Adipocyte (in vitro differentiated cells): Measurements from ENCODE around the gene ZSCAN12.
A peak's percentile ranks its signal among the peaks of the same experiment; 100 is the strongest.

ENCODE experiments used
- DNase-seq: peaks from one replicate; pipeline ENCODE4 v3.0.0-alpha.2; 2015; ENCODE audit warnings: low read depth
- H3K27me3 ChIP-seq: replicated peaks from 2 replicates; pipeline ENCODE4 v1.7.0; 2013; ENCODE audit warnings: mild to moderate bottlenecking, low read length, moderate library complexity; ENCODE audit not compliant: control insufficient read depth, insufficient read depth
- H3K36me3 ChIP-seq: 2 replicates; pipeline ENCODE4 v1.7.0; 2013; ENCODE audit warnings: low read length, mild to moderate bottlenecking, moderate library complexity; ENCODE audit not compliant: control insufficient read depth, insufficient read depth, severe bottlenecking
- H3K4me1 ChIP-seq: 2 replicates; pipeline ENCODE4 v1.7.0; 2013; ENCODE audit warnings: mild to moderate bottlenecking, low read length, moderate library complexity; ENCODE audit not compliant: control insufficient read depth, insufficient read depth
- H3K4me3 ChIP-seq: 2 replicates; pipeline ENCODE4 v1.7.0; 2013; ENCODE audit warnings: mild to moderate bottlenecking, low read length, moderate library complexity
- H3K9ac ChIP-seq: 2 replicates; pipeline ENCODE4 v1.7.0; 2013; ENCODE audit warnings: mild to moderate bottlenecking, low read length, moderate library complexity
- H3K9me3 ChIP-seq: 2 replicates; pipeline ENCODE4 v1.7.0; 2013; ENCODE audit warnings: mild to moderate bottlenecking, low read length, moderate library complexity; ENCODE audit not compliant: control insufficient read depth

Gene ZSCAN12

DNA sequence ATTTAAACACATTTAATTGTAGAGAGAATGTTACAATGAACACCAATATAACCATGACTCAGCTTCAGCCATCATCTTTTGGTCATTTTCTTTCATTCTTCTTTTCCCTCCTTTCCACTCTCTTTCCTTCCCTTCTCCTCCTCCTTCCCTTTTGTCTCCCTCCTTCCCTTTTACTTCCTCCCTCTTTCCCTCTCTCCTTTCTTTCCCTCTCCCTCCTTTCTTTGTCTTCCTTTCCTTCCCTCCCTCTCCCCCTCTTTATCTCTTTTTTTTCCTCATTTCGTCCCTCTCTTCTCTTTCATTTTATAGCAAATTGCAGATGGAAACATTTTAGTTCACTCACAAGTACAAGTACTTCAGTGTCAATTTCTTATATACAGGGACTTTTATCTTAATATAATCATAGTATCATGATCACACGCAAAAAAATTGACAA is 48.0 kb downstream of the ZSCAN12 start:
- peak overlapping the region; percentile 97 for H3K4me3 ChIP-seq
- H3K27me3 ChIP-seq = peaks cover 7% of the 10 kb centered on the region
- no peak overlapping the region for H3K9ac ChIP-seq
- no peaks in the 10 kb centered on the region for H3K36me3 ChIP-seq
- peaks cover 14% of the 10 kb centered on the region for H3K4me1 ChIP-seq
- H3K9me3 ChIP-seq = no peaks in the 10 kb centered on the region
- no peak for DNase-seq

DNA sequence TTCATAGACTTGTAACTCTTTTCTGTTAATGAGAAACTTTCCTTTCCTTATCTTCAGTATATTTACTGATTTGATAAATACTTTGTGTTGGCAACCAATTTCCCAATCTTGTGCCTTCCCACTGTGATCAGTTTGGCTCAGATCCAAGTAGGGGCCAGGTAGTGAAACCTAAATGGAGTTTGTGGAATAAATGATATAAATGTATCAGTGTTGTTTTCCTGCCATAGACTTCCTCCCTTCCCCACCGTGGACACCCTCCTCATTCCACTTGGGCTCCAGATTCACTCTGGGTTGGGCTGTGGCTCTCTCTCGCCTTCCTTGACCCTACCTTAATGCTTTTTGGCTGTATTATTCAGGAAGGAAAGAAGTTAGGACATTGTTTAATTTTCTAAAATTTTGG is 48.5 kb downstream of the ZSCAN12 start:
- Histone ChIP-seq H3K9ac (no peak overlapping the region), H3K9me3 (no peaks in the 10 kb centered on the region), H3K36me3 (no peaks in the 10 kb centered on the region), H3K27me3 (peaks cover 8% of the 10 kb centered on the region), H3K4me1 (peaks cover 14% of the 10 kb centered on the region), H3K4me3 (peak overlapping the region; percentile 97)
- peak; percentile 8 for DNase-seq

DNA sequence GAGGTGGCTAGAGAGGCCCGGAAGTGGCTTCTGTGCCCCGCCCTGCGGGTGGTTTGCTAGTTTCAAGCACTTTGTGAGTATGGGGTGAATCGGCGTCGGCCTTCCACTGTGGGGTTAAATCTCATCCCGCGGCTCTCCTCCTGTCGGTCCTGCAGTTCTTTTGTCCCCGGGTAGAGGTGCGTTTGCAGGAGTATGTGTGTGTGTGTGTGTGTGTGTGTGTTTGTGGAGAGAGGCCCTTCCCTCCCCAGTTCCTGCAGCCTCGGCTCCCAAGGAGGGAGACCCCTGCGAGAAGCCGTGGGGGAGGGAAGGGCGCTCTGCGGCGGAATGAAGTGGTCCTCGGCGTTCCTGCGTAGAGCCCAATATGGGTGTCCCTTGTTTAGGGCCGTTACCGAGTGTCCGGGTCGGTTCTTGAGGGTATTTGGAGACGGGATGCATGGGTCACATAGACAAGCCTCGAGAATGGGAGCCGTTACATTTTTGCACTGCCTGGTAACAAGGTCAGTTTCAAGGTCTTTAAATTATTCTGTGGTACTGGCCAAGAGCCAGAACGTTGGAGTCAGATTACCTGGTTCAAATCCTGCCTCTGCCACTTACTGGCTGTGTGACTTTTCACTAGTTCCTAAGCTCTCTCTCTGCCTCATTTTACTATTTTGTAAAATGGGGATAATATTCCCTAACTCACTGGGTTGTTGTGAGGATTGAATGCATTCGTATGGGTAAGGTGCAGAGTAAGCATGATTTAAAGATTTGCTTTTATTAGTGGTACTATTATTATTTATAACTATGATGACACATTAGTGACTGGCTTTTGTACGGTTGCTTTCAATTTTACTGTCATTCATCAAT is 49.4 kb downstream of the ZSCAN12 start, which contains the start of gene ZKSCAN3:
Gene ZKSCAN3, plus strand, starts transcription at position 56 of the 846 bp plus-strand sequence. CDS start 9,640 bp downstream, outside the sequence.
- peaks cover 17% of the 10 kb centered on the region for H3K27me3 ChIP-seq
- H3K36me3 ChIP-seq = no peaks in the 10 kb centered on the region
- peaks cover 9% of the 10 kb centered on the region for H3K4me1 ChIP-seq
- DNase-seq = peak; percentile 89
- peak within 1 kb of the TSS; percentile 97 for H3K4me3 ChIP-seq
- H3K9me3 ChIP-seq = no peaks in the 10 kb centered on the region
- peak within 1 kb of the TSS; percentile 94 for H3K9ac ChIP-seq

DNA sequence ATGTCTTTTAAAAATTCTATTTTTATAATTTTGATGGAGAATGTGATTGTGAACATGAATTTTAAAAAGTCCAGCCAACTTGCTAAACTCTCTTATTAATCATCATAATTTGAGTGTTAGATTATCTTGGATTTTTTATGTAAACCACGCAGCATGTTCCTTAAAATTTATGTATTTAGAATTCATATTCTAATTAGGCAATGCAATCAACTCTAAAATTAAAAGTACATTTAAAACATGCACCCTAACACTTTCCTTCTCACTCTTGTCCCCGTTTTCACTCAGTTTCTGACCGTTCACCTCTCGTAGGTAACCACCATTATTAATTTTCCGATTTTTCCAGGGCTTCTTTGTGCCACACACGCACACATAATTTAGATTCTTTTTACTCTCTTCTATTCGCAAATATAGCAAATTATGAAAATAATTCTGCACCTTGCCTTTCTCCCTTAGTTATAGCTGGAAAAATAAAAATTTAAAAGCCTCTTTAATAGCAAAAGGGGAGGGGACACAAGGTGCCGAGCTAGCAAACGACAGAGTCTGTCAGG is 50.1 kb downstream of the ZSCAN12 start:
- H3K27me3 ChIP-seq = peaks cover 20% of the 10 kb centered on the region
- H3K9ac ChIP-seq = peak overlapping the region; percentile 94
- no peaks in the 10 kb centered on the region for H3K36me3 ChIP-seq
- peaks cover 9% of the 10 kb centered on the region for H3K4me1 ChIP-seq
- H3K4me3 ChIP-seq = peak overlapping the region; percentile 97
- no peaks in the 10 kb centered on the region for H3K9me3 ChIP-seq
- no peak for DNase-seq

DNA sequence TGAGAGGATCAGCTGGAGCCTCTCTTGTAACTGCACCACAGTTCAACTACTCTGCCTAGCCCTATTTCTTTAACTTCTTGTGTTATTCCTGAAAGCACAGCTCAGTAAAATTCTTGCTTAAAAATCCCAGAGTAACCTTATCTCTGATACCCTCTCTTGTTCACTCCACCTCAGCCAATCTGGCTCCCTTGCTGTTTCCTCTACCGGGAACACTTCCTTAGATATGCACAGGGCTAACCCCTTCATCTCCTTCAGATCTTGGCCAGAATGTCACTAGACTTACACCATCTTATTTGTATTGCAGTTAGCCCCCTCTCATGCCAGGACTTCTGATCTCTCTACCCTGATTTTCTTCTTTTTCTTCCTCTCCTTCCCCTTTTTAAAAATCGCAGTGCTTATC is 52.4 kb downstream of the ZSCAN12 start:
- no peak overlapping the region for H3K4me3 ChIP-seq

GRCh38 chr6:28345201-28345600 is 54.3 kb downstream of the ZSCAN12 start:
- H3K9me3 ChIP-seq = no peaks in the 10 kb centered on the region
- H3K4me1 ChIP-seq = no peaks in the 10 kb centered on the region
- H3K36me3 ChIP-seq = no peaks in the 10 kb centered on the region
- peaks cover 23% of the 10 kb centered on the region for H3K27me3 ChIP-seq
- H3K4me3 ChIP-seq = no peak overlapping the region
- no peak overlapping the region for H3K9ac ChIP-seq
- DNase-seq = no peak

More for the DNA sequence above, 52.4 kb downstream of the ZSCAN12 start:
- DNase-seq = no peak
- Histone ChIP-seq H3K9me3 (no peaks in the 10 kb centered on the region), H3K27me3 (peaks cover 23% of the 10 kb centered on the region), H3K4me1 (peaks cover 9% of the 10 kb centered on the region), H3K36me3 (no peaks in the 10 kb centered on the region), H3K9ac (no peak overlapping the region)

- Histone ChIP-seq H3K4me3 (no peak overlapping the region), H3K9ac (no peak overlapping the region), H3K9me3 (no peaks in the 10 kb centered on the region), H3K27me3 (peaks cover 23% of the 10 kb centered on the region), H3K4me1 (no peaks in the 10 kb centered on the region), H3K36me3 (no peaks in the 10 kb centered on the region)
- DNase-seq = no peak
Observed at GRCh38 chr6:28343898-28344677, 55.5 kb downstream of the ZSCAN12 start.

DNA sequence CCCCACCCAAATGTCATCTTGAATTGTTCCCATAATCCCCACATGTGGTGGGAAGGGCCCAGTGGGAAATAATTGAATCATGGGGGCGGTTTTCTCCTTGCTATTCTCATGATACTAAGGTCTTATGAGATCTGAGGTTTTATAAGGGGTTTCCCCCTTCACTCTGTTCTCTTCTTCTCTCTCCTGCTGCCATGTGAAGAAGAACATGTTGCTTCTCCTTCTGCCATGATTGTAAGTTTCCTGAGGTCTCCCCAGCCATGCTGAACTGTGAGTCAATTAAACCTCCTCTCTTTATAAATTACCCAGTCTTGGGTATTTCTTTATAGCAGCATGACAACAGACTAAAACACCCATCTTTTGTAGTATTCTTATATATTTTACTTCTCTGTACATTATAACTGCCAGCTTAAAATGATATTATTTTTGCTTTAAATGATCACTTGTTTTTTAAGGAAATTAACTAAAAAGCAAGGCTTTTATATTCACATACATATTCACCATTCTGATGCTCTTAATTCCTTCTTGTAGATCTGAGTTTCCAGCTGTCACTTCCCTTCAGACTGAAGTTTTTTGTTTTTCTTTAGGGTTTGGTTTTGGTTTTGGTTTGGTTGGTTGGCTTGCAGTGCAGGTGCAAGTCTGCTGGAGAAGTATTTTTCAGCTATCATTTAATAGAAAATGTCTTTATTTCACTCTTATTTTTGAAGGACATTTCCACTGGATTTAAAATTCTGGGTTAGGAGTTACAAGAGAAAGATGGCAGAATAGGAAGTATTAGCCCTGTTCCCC is 59.0 kb downstream of the ZSCAN12 start:
- no peak for DNase-seq
- Histone ChIP-seq H3K9me3 (no peaks in the 10 kb centered on the region), H3K4me1 (peaks cover 5% of the 10 kb centered on the region)

DNA sequence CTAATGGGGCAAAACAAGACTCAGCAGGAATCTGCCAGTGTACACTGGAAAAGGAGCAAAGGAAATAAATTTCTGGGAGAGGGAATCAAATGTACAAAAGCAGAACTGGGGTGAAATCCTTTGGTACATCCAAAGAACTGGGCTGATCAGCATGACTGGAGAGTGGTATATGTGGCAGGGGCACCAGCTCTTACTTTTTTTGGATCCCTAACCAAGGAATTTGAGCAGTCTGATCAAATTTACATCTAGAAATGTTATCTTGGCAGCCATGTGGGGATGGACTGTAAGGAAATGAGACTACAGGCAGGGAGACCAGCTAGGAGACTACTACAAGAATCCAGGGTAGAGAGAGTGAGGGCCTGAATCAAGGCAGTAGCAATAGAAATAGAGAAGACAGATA is 62.4 kb downstream of the ZSCAN12 start:
- DNase-seq = no peak
- H3K4me3 ChIP-seq = peak overlapping the region; percentile 97
- no peaks in the 10 kb centered on the region for H3K9me3 ChIP-seq
- peaks cover 7% of the 10 kb centered on the region for H3K4me1 ChIP-seq
- no peak overlapping the region for H3K9ac ChIP-seq
- no peaks in the 10 kb centered on the region for H3K27me3 ChIP-seq
- H3K36me3 ChIP-seq = no peaks in the 10 kb centered on the region

More for the DNA sequence above, 59.0 kb downstream of the ZSCAN12 start:
- peaks cover 9% of the 10 kb centered on the region for H3K27me3 ChIP-seq
- no peak overlapping the region for H3K9ac ChIP-seq
- H3K4me3 ChIP-seq = no peak overlapping the region
- no peaks in the 10 kb centered on the region for H3K36me3 ChIP-seq

DNA sequence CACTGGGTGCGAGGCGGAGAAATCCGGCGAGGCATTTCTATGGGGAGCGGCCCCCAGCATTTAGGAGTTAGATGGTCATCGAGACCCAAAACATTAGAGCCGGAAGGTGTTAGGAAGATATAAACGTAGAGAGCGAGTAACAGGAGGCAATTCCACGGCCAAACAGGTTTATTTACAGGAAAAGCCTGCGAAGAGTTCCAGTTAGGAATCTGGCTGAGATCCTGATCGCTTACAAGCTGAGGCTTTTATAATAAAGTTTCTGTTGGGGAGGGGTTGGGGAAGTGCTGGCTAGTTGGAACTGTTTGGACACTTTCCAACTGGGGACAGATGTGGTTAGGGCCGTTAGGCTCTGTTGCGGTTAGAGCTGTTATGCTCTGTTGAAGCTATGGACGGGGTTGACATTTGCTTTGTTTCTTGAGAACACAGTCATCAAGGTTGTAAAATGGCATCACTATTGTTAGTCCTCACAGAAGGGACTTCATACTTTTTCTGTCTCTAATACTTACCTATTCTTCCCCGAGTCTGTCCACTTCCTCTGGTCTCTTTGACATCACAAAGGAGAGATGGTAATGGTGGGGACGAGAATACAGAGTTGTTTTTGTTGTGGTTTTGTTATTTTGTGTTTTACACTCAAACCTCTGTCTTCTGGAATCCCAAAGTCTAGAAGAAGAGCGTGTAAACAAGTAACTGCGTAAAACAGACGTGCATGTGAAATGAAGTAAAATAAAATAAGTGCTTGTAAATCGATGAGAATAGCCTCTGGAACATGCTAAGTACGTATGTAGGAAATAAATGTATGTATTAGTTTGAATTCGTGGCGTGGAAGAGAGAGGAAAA is 63.0 kb downstream of the ZSCAN12 start:
- no peaks in the 10 kb centered on the region for H3K36me3 ChIP-seq
- peaks cover 7% of the 10 kb centered on the region for H3K4me1 ChIP-seq
- peak overlapping the region; percentile 91 for H3K9ac ChIP-seq
- no peaks in the 10 kb centered on the region for H3K27me3 ChIP-seq
- no peaks in the 10 kb centered on the region for H3K9me3 ChIP-seq
- DNase-seq = peak; percentile 68
- H3K4me3 ChIP-seq = peak overlapping the region; percentile 97
